ENCODE results near the gene ST6GAL2.

Gene ST6GAL2

GRCh38 chr2:106885971-106886915 lies at the start of gene ST6GAL2:
Gene ST6GAL2 (minus strand): TSS chr2:106886167. CDS start chr2:106843977, 42,190 bp downstream.
- DNase-seq = no peak

GRCh38 chr2:106932644-106933043 lies 46.7 kb upstream of the ST6GAL2 start:
- no peak for DNase-seq

GRCh38 chr2:106931717-106932335 lies 45.9 kb upstream of the ST6GAL2 start:
- DNase-seq = no peak

GRCh38 chr2:106921451-106921850 lies 35.5 kb upstream of the ST6GAL2 start:
- no peak for DNase-seq

GRCh38 chr2:106919012-106919411 lies 33.0 kb upstream of the ST6GAL2 start:
- DNase-seq = no peak

GRCh38 chr2:106904242-106904641 lies 18.3 kb upstream of the ST6GAL2 start:
- no peak for DNase-seq

GRCh38 chr2:106899786-106900530 lies 14.0 kb upstream of the ST6GAL2 start:
- no peak for DNase-seq

GRCh38 chr2:106894545-106894944 lies 8.6 kb upstream of the ST6GAL2 start:
- no peak for DNase-seq

GRCh38 chr2:106892048-106892447 lies 6.1 kb upstream of the ST6GAL2 start:
- no peak for DNase-seq

GRCh38 chr2:106890606-106891005 lies 4.6 kb upstream of the ST6GAL2 start:
- no peak for DNase-seq

- DNase-seq = no peak
Observed at GRCh38 chr2:106886916-106887758, 1.2 kb upstream of the ST6GAL2 start.

- DNase-seq = no peak
Observed at GRCh38 chr2:106885329-106885728, 638 bp downstream of the ST6GAL2 start.

- no peak for DNase-seq
Observed at GRCh38 chr2:106882673-106883072, 3.3 kb downstream of the ST6GAL2 start.

- no peak for DNase-seq
Observed at GRCh38 chr2:106878206-106878605, 7.8 kb downstream of the ST6GAL2 start.

GRCh38 chr2:106876699-106877098 lies 9.3 kb downstream of the ST6GAL2 start:
- DNase-seq = no peak

- DNase-seq = no peak
Observed at GRCh38 chr2:106869512-106870275, 16.3 kb downstream of the ST6GAL2 start.

- no peak for DNase-seq
Observed at GRCh38 chr2:106868275-106868674, 17.7 kb downstream of the ST6GAL2 start.

- DNase-seq = no peak
Observed at GRCh38 chr2:106867196-106867953, 18.6 kb downstream of the ST6GAL2 start.

GRCh38 chr2:106866641-106867040 lies 19.3 kb downstream of the ST6GAL2 start:
- no peak for DNase-seq

- no peak for DNase-seq
Observed at GRCh38 chr2:106864051-106864450, 21.9 kb downstream of the ST6GAL2 start.

GRCh38 chr2:106863387-106863786 lies 22.6 kb downstream of the ST6GAL2 start:
- DNase-seq = no peak

Measured in NCI-H2227 treated with DMSO at 0.1 percent for 48 hours (cell line).